Measurements from ENCODE around the gene AFAP1L2. TPM values are rescaled to one million over a fixed set of nuclear protein-coding genes. Genes with fewer than 3 reads are reported as not detected.

Gene AFAP1L2
- total and polyA plus RNA-seq, 7 donors = 0.75 to 3.6 (median 1.7) TPM

GRCh38 chr10:114398587-114399331 lies 5.5 kb downstream of the AFAP1L2 start:
- intact Hi-C loops (cut with DNase I) = no loop called here

GRCh38 chr10:114397651-114398145 lies 6.6 kb downstream of the AFAP1L2 start:
- no peak for TF ChIP-seq CTCF (IDR thresholded peaks at IDR 0.05)
- no peaks in the 10 kb centered on the region for H3K36me3 ChIP-seq (ENCODE audit: insufficient read depth in 1 of 2, low read depth in 1 of 2)
- no peaks in the 10 kb centered on the region for H3K9me3 ChIP-seq
- ATAC-seq = peak in 2 of 4 donors; percentile 23
- no peaks in the 10 kb centered on the region for H3K4me1 ChIP-seq
- H3K27me3 ChIP-seq (ENCODE audit: insufficient read depth in 3 of 3, low read length in 2 of 3) = peaks cover 0 to 79% (median 8%) of the 10 kb centered on the region in 3 donors
- intact Hi-C loops (cut with DNase I) = no loop called here
- no peak overlapping the region for H3K27ac ChIP-seq
- DNase-seq = no peak
- WGBS, 3 donors = 26 to 67% (median 43%) methylated on average over 6 of the region's 6 CpGs
- no peak overlapping the region for H3K4me3 ChIP-seq

More at GRCh38 chr10:114398587-114399331, 5.5 kb downstream of the AFAP1L2 start:
- peaks cover 0 to 86% (median 17%) of the 10 kb centered on the region in 3 donors for H3K27me3 ChIP-seq (ENCODE audit: insufficient read depth in 3 of 3, low read length in 2 of 3)
- no peak for TF ChIP-seq CTCF (IDR thresholded peaks at IDR 0.05)
- H3K9me3 ChIP-seq = no peaks in the 10 kb centered on the region
- peaks cover 7% of the 10 kb centered on the region for H3K4me1 ChIP-seq
- H3K36me3 ChIP-seq (ENCODE audit: insufficient read depth in 1 of 2, low read depth in 1 of 2) = no peaks in the 10 kb centered on the region
- no peak overlapping the region for H3K27ac ChIP-seq
- H3K4me3 ChIP-seq = no peak overlapping the region
- DNase-seq (no peak), ATAC-seq (no peak)
- 72 to 83% (median 79%) methylated on average over 10 of the region's 10 CpGs for WGBS, 3 donors

- Histone ChIP-seq H3K27me3 (ENCODE audit: insufficient read depth in 3 of 3, low read length in 2 of 3) (peaks cover 0 to 69% (median 8%) of the 10 kb centered on the region in 3 donors), H3K4me3 (no peak overlapping the region), H3K4me1 (no peaks in the 10 kb centered on the region), H3K36me3 (ENCODE audit: insufficient read depth in 1 of 2, low read depth in 1 of 2) (no peaks in the 10 kb centered on the region), H3K27ac (no peak overlapping the region), H3K9me3 (no peaks in the 10 kb centered on the region)
- no peak for DNase-seq
- no peak for TF ChIP-seq CTCF (IDR thresholded peaks at IDR 0.05)
- no peak for ATAC-seq
- intact Hi-C loops (cut with DNase I) = no loop called here
- 78 to 88% (median 84%) methylated on average over 2 of the region's 2 CpGs for WGBS, 3 donors
These were observed 7.8 kb downstream of the AFAP1L2 start for GRCh38 chr10:114396464-114396863.

GRCh38 chr10:114395366-114396022 lies 8.8 kb downstream of the AFAP1L2 start:
- intact Hi-C loops (cut with DNase I) = no loop called here
- Histone ChIP-seq H3K36me3 (ENCODE audit: insufficient read depth in 1 of 2, low read depth in 1 of 2) (no peaks in the 10 kb centered on the region), H3K4me3 (no peak overlapping the region), H3K27me3 (ENCODE audit: insufficient read depth in 3 of 3, low read length in 2 of 3) (peaks cover 0 to 59% (median 8%) of the 10 kb centered on the region in 3 donors), H3K27ac (no peak overlapping the region), H3K4me1 (no peaks in the 10 kb centered on the region), H3K9me3 (no peaks in the 10 kb centered on the region)
- 55 to 74% (median 57%) methylated on average over 6 of the region's 6 CpGs for WGBS, 3 donors
- DNase-seq = no peak
- no peak for ATAC-seq
- TF ChIP-seq CTCF (IDR thresholded peaks at IDR 0.05) = no peak
